ENCODE measurements around the gene FUNDC1. TPM values are rescaled to one million over a fixed set of nuclear protein-coding genes. Genes with fewer than 3 reads are reported as not detected.

The FUNDC1 gene
- total RNA-seq, 1 experiment from 2014 or later: 20.9 TPM

- whole genome bisulfite sequencing (ENCODE audit: extremely low coverage, insufficient read length, low lambda C conversion rate): no CpG with 5 or more reads among the region's 3 CpGs
- Histone ChIP-seq H3K14ac (ENCODE audit: insufficient read depth, low read length) (no peak overlapping the region), H3K23ac (ENCODE audit: insufficient read length, low read depth, low read length) (no peak overlapping the region), H2AK5ac (ENCODE audit: insufficient read length, low read length) (no peak overlapping the region), H2BK15ac (ENCODE audit: low read depth, low read length) (no peak overlapping the region), H3K4me1 (ENCODE audit: insufficient read depth, low read length) (no peaks in the 10 kb centered on the region), H3K4me2 (ENCODE audit: insufficient read depth, insufficient read length, low read length) (no peak overlapping the region), H2BK12ac (ENCODE audit: insufficient read length, low read depth, low read length) (no peak overlapping the region), H3K4ac (ENCODE audit: low read depth, low read length) (no peak overlapping the region), H3K18ac (ENCODE audit: insufficient read length, low read depth, low read length) (no peak overlapping the region), H3K23me2 (ENCODE audit: insufficient read length, low read depth, low read length, poor library complexity, severe bottlenecking) (no peaks in the 10 kb centered on the region), H3K79me1 (ENCODE audit: insufficient read depth, low read depth, low read length, poor library complexity, severe bottlenecking) (no peaks in the 10 kb centered on the region), H4K8ac (replicated peaks; ENCODE audit: insufficient read length, low read depth, low read length) (no peak overlapping the region), H2BK5ac (ENCODE audit: insufficient read length, low read length) (no peak overlapping the region), H3K27ac (ENCODE audit: insufficient read length, low read depth, low read length) (no peak overlapping the region), H3K27me3 (ENCODE audit: insufficient read depth, low read length) (no peaks in the 10 kb centered on the region), H2BK120ac (ENCODE audit: low read depth, low read length, poor library complexity, severe bottlenecking) (no peak overlapping the region), H3K9me3 (ENCODE audit: control insufficient read depth, low read depth, low read length) (peaks cover 17% of the 10 kb centered on the region), H4K91ac (ENCODE audit: insufficient read length, low read depth, low read length) (no peak overlapping the region), H2BK20ac (ENCODE audit: low read depth, low read length, poor library complexity, severe bottlenecking) (no peak overlapping the region), H3K56ac (ENCODE audit: insufficient read length, low read depth, low read length) (no peak overlapping the region), H3T11ph (ENCODE audit: low read length) (no peak overlapping the region), H2AFZ (ENCODE audit: low read length) (no peak overlapping the region), H3K9ac (ENCODE audit: extremely low read depth, insufficient read length, low read length) (no peak overlapping the region), H4K20me1 (ENCODE audit: control insufficient read depth, insufficient read depth, insufficient read length) (no peaks in the 10 kb centered on the region), H4K5ac (ENCODE audit: insufficient read length, low read depth, low read length) (no peak overlapping the region), H3K79me2 (ENCODE audit: insufficient read depth, low read length) (no peaks in the 10 kb centered on the region)
- Mint-ChIP-seq H3K27me3 (ENCODE audit: low read depth) (peaks cover 1% of the 10 kb centered on the region; the same call in 1 of the 2 replicates), H3K36me3 (ENCODE audit: insufficient read depth in 1 of 3, low read depth in 3 of 3) (peaks cover 5 to 8% (median 6%) of the 10 kb centered on the region in 3 experiments), H3K9me3 (peaks cover 59 to 62% of the 10 kb centered on the region in 2 experiments), H3K4me1 (no peaks in the 10 kb centered on the region), H3K4me3 (no peak overlapping the region), H3K27ac (no peak overlapping the region)
- TF ChIP-seq CTCF (conservative IDR thresholded peaks at IDR 0.05): no peak
- no peak for DNase-seq
Measured at GRCh38 chrX:44585866-44586265, 43.2 kb upstream of the FUNDC1 start.
